Pulmonary artery endothelial cell (primary cell): ENCODE data around the gene PCSK5. TPM values are rescaled to one million over a fixed set of nuclear protein-coding genes. Genes with fewer than 3 reads are reported as not detected.

Experiments
- DNase-seq: peaks from one replicate; pipeline ENCODE4 v3.0.0-alpha.2; 2011; ENCODE audit warnings: low read depth, low spot score
- total RNA-seq: library from RNA; depleted of rRNA; stranded (reverse); fragments of >200 nt; gene quantifications from 2 replicates; pipeline ENCODE4 v1.2.3, GENCODE V29; 2014

The PCSK5 gene
- total RNA-seq, 1 donor from 2014 or later: 11.5 TPM

GRCh38 chr9:76185432-76185831, 295.0 kb downstream of the PCSK5 start:
- DNase-seq: no peak

- DNase-seq: no peak
These were observed 297.8 kb downstream of the PCSK5 start for GRCh38 chr9:76188286-76188685.

- no peak for DNase-seq
These were observed 298.4 kb downstream of the PCSK5 start for GRCh38 chr9:76188905-76189304.

GRCh38 chr9:76191493-76191892, 301.0 kb downstream of the PCSK5 start:
- DNase-seq: no peak

- no peak for DNase-seq
These were observed 301.5 kb downstream of the PCSK5 start for GRCh38 chr9:76192013-76192412.

DNA sequence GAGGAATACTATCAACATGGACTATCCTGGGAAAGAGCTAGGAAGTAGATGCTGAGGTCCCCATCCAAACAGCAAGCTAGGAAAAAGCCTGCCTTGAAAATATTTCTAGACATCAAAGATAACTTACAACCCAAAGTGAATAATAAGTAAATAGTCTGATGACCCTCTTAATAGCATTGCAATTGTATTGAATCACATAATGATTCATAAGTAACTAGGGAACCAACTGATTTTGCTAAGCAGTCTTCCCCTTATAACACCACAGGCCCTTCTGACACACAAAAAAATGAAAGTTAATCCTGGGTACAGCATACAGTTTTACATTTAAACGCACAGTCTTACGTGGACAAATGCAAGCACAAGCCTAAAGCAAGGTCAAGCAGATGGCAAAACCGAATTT, 304.4 kb downstream of the PCSK5 start:
- no peak for DNase-seq

DNA sequence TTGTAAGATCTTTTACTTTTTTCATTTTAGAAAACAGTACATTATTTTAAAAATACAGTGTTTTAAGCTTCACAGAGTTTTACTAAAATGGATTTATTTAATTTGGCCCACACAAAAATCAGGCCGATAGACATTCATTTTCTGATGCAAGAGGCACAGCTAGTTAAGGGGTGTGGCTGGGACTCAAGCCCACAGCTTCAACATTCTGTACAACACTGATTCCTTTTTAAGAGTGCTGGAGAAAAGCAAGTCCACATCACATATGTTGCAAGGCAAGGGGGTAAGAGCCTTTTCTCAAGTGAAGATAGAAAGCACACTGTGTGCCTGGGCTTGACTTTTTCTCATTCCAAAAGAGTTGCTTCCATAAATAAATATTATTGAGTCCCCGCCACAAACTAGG, 307.9 kb downstream of the PCSK5 start:
- DNase-seq: no peak

DNA sequence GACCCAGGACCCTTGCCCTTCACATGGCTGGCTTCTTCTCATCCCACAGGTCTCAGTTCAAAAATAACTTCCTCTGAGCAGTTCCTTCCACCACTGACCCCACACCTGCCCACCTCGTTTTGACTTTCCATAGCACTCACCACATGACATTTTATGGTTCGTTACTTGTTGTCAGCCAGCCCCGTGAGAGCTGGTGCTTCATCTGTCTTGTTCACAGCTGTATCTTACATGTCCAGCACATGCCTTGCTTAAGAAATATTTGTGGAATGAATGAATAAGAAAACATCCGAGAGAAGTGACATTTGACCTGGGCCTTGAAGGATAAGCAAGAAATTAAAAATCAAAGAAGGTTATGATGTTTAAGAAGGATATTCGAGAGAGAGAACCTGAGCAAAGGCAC, 309.8 kb downstream of the PCSK5 start:
- no peak for DNase-seq

GRCh38 chr9:76200745-76201144, 310.3 kb downstream of the PCSK5 start:
- no peak for DNase-seq

GRCh38 chr9:76203373-76203772, 312.9 kb downstream of the PCSK5 start:
- DNase-seq: no peak

GRCh38 chr9:76206821-76207220, 316.3 kb downstream of the PCSK5 start:
- no peak for DNase-seq

DNA sequence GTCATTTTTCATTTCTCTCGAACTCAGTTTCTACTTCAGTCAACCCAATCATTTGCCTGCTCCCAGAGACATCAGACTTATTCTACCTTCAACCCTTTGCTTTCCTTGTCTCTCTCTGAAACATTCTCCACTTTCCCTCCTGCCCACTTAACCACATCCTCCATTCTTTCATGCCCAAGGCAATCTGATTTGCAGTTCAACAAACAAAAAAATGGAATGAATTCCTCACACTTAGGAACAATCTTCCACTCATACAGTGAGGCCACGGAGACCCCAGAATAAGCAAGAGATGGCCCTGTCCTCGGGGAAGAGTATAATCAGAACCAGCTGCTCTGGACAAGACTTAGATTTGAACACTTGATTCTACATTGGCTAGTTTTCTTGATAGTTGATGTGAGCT, 323.3 kb downstream of the PCSK5 start:
- DNase-seq: no peak

- DNase-seq: peak; percentile 7
These were observed 324.6 kb downstream of the PCSK5 start for GRCh38 chr9:76215066-76215465.

GRCh38 chr9:76216161-76216649, 325.7 kb downstream of the PCSK5 start:
- DNase-seq: peak; percentile 78

- no peak for DNase-seq
These were observed 327.8 kb downstream of the PCSK5 start for GRCh38 chr9:76218117-76218885.

DNA sequence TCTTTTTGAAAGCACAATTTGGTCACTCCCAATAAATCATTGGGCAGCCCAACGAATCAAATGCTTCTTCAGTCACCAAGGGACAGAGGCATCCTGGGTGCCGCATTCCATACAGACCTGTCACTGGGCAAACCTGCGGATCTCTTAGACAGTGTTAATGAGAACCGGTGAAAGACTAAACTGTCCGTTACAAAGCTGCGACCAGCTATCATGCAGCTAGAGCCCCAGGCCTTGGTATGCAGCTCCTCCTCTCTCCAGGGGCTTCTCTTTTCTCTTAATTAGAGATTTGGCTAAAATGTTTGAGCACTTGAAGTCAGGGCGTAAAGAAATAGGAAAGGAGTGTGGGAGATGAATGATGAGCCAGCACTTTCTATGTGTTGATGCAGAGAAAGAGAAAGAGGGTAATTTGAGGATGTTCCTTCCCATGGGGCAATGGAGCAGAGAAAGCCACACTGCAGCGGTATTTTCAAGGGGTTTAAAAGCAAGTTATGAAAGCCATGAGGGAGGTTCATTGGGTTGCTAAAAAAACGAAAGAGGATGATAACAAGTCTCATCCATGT, 328.5 kb downstream of the PCSK5 start:
- no peak for DNase-seq

GRCh38 chr9:76219560-76220151, 329.2 kb downstream of the PCSK5 start:
- DNase-seq: no peak

DNA sequence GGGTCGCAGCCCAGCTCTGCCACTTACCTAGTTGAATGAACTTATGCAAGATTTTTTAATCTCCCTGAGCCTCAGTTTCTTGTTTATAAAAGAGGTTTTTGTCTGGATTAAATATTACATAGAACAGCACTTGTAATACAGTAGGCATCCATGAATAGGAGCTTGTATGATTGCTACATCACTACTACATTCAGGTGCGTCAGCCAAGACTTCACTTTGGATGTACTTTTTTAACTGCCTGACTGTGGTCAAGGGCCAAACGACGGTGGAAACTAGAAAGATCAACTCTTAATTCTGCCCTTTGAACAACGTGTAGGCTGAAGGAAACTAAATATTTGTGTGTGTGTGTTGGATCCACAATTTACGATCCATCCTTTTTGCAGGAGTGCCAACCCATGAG, 330.9 kb downstream of the PCSK5 start:
- no peak for DNase-seq

DNA sequence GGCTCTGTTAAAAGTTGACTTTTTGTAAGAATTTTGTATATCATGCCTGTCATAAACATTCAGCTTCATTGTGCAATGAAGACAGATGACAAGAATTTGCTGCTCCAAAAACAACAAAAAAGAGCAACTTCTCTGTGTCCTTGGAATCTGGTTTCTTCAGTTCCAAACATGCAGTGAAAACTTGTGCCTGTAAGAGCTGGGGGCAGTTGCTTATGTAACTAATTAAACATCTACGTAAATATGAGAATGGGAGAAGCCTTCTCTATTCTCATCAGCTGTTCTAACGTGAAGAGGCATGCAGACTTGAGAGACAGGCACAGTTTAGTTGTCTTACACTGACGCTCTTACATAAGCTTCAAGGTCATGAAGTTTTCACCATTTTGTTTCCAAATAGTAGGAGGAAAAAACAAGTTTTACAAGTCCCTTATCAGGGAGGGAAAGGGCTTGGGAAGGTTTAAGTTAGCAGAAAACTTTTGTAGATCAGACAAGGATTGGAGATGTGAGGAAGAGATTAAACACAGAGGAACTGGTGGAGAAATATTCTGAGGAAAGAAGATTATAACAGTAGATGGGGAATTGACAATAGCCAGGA, 333.4 kb downstream of the PCSK5 start:
- DNase-seq: no peak

GRCh38 chr9:76227156-76227555, 336.7 kb downstream of the PCSK5 start:
- DNase-seq: no peak

GRCh38 chr9:76231001-76231400, 340.5 kb downstream of the PCSK5 start:
- DNase-seq: no peak

- no peak for DNase-seq
These were observed 342.5 kb downstream of the PCSK5 start for GRCh38 chr9:76232861-76233489.
